Measurements from ENCODE around the gene FLNB.
A peak's percentile ranks its signal among the peaks of the same experiment; 100 is the strongest.

The FLNB gene

GRCh38 chr3:58085616-58086015 is 77.4 kb downstream of the FLNB start:
- no peak for DNase-seq

DNA sequence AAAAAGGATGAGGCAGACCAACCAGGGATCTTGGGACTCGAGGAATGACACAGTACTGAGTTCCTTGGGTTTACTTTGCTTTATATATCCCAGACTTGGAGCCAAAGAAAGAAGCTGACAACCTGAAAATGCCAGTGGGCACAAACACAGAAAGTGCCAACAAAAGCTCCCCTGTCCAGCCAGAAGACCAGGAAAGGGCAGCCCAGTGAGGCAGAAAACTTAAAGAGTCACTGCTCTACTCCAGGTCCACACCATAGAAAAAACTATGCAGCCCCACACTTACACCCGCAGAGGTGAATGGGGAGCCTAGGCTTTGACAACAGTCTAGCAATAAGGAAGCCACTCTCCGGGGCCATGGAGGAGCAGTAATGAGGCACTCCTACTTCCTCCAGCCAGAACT is 80.3 kb downstream of the FLNB start:
- no peak for DNase-seq

GRCh38 chr3:58090351-58090750 is 82.1 kb downstream of the FLNB start:
- DNase-seq = no peak

DNA sequence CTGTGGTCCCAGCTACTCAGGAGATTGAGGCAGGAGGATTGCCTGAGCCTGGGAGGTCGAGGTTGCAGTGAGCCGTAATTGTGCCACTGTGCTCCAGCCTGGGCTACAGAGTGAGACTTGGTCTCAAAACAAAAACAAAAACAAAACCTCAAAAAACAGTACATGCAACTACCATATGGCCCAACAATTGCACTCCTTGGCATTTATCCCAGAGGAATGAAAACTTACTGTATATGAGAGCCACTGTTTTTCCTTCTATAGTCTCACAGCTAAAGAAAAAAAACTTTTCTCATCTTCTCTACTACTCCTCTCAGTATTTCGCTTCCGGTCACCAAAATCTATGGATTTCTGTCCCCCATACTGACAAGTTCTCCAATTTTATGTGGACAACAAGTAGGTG is 84.3 kb downstream of the FLNB start:
- no peak for DNase-seq

- DNase-seq = no peak
Observed at GRCh38 chr3:58093574-58094195, 85.5 kb downstream of the FLNB start.

DNA sequence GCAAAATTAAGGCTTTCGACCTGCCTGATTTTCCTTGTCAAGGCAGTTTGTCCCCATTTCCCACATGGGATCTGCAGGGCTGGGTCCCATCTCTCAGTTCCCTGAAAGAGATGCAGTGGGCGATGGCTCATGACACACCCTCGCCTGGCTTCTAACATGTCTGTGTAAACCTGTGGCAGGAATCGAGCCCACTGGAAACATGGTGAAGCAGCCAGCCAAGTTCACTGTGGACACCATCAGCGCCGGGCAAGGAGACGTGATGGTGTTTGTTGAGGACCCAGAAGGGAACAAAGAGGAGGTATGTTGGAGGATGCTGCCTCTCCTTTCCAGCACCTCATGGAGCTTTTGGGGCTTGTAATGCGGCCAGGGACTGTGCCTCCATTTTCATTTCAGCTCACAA is 86.4 kb downstream of the FLNB start:
- DNase-seq = no peak

- DNase-seq = no peak
Observed at GRCh38 chr3:58095603-58096138, 87.4 kb downstream of the FLNB start.

- DNase-seq = no peak
Observed at GRCh38 chr3:58098531-58098930, 90.3 kb downstream of the FLNB start.

DNA sequence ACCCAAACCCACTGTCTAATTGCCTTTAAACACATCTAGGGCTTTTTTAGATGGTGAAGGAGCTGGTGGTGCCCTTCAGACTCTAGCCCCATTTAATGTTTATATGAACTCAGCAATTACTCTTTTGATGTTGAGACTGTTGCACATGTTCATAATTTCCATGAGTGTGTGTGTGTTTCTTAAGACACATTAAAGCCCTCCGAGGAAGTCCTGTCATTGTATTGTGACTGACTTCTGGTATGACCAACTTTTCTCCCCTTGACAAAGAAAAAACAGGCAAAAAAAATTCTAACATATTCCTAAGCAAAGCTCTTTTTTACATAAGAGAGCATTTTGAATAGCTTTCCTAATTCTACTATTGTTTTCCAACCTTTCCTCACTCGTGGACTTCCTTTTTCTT is 91.6 kb downstream of the FLNB start:
- DNase-seq = no peak

GRCh38 chr3:58101499-58102389 is 93.5 kb downstream of the FLNB start:
- DNase-seq = no peak

DNA sequence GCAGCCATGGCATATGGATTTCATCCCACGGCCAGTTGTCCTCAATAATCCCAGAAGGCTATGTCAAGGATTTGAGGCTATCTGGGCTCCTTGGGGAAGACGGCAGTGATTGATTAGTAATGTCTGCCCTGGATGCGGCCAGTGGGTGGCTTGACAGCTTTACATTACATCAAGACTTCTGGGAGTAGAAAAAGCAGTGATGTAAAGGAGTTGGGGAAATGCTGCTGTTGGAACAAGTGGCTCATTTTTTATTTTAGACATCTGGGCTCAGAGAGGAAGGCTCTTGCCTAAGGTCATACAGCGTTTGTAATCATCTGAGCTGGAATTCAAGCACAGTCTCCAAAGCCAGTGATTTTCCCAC is 94.1 kb downstream of the FLNB start:
- no peak for DNase-seq

- no peak for DNase-seq
Observed at GRCh38 chr3:58102976-58103451, 94.8 kb downstream of the FLNB start.

DNA sequence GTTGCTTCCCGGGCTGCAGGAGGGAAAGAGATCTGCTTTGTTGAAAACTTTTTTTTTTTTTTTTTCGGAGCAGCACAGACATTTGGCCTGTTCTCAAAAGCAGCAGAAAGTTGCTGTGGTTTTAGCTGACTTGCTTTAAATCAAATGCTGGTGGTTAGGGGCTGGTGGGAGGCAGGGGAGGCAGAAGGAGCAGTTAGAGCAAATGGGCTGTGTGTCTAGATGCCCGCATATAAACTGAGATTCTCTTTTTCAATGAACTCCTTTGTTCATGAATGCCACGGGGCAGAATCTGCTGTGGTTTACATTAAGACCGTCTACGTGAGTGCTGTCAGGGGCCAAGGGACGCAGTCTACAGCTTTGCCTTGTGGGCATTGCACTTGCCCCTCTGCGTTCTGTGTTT is 95.9 kb downstream of the FLNB start:
- DNase-seq = no peak

GRCh38 chr3:58104712-58105111 is 96.5 kb downstream of the FLNB start:
- no peak for DNase-seq

DNA sequence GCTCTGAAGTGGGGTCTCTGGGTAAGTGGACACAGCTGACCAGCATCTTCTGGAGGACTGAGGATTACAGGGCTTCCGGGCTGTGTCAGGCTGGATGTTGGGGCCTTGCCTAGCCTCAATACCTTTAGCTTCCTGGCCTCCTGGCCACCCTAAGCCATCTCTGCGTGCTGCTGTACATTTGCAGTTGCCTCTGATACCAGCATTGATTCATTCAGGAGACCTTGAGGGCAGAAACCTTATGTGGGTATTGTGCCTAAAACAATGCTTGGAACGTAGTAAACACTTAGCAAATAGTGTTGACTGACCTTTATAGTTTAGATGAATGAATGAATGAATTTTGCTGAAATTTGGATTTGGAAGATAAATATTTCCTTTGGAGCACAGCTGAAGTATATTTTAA is 97.0 kb downstream of the FLNB start:
- no peak for DNase-seq

GRCh38 chr3:58106061-58106460 is 97.8 kb downstream of the FLNB start:
- no peak for DNase-seq

GRCh38 chr3:58106640-58107039 is 98.4 kb downstream of the FLNB start:
- no peak for DNase-seq

- DNase-seq = no peak
Observed at GRCh38 chr3:58107597-58107996, 99.4 kb downstream of the FLNB start.

DNA sequence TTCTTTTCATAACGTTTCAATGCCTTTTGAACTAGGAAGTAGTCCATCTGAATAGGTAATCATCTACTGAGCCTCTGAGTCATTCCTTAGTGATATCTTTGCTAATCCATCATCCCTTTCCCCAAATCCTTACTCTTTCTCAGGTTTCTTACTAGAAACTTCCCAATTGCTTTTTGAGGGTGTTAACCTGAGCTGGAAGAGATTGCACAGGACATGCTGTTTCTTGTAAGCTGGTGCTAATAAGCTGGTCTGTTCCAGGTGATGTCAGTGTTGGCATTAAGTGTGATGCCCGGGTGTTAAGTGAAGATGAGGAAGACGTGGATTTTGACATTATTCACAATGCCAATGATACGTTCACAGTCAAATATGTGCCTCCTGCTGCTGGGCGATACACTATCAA is 101.5 kb downstream of the FLNB start:
- DNase-seq = no peak

DNA sequence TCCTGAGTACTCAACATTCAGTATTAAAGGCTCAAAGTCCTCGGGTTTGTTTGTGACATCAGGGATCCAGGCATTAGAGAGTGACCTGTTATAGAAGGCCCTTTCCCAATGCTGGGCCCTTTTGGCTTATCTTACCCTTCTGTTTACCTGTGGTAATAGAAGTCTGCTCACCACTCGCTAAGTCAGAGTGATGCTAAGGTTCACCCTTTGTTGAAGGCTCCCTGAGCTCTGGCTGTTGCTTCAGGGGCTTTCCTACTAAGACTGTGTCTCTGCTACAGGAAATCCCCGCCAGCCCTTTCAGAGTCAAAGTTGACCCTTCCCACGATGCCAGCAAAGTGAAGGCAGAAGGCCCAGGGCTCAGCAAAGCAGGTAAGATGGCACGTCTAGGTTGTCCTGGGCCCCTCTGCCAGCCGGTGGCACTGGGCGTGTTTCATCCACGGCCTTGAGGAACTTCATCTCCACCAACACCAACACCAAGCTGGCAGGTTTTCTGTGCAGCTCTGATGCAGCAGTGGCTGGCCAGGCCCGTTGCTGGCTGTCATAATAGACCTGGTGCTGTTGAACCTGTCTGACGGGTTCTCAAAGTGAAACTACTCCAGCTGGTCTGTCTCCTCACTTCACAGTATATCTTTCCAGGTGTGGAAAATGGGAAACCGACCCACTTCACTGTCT is 103.4 kb downstream of the FLNB start:
- DNase-seq = no peak

- no peak for DNase-seq
Observed at GRCh38 chr3:58112185-58112535, 103.9 kb downstream of the FLNB start.

DNA sequence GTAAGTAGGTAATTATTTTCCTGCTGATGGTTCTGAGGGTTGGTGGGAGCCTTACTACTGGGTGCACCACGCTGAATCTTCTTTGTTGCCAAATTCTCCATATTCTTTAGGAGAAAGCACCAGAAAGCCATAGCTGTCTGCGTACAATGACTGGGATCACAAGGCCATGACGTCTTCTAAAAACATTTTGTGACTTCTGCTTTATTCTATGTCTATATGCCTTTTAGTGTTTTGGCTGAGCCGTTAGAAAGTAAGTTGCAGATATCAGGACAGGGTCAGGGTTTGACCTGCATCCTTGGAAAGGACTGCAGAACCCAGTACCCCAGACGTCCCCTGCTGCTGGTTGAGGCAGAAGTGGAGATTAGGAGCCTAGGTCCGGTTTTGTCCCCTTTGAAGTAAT is 107.0 kb downstream of the FLNB start:
- DNase-seq = no peak

DNA sequence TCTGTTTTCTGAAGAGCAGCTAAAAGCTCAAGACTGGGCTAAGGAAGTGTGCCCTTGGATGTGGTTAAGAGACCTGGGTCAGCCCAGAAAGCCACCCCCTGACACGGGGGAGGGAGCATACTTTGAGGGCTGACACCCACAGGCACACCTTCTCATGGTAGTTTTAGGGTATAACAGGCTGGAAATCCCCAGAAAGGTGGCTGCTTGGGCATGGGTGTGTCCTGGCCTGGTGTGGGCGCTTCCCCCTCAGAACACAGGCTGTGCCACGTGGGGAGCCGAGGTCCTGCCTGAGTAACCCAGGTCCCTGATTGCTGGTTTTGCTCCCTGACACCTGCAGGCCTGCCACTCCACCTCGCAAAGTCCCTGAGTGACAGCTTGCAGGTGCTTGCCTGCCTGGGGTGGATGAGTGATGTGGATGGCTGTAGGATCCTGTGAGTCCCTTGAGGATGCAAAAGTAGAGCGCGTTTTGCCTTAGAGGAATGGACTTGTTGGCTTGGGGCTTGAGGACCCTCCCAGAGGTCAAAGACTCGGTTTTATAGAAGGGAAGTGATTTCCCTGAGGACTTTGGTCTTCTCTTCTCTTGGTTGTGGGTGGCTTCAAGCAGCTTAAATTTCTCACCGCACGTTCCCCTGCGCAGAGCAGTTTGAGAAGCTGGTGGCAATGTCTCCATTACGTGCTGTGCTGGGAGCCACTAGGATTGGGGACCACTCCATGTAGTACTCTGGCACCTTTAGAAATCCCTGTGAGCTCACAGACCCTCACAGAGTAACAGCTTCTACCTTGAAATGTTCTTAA is 108.1 kb downstream of the FLNB start:
- peak; percentile 37 for DNase-seq
